Keratinocyte (primary cell): ENCODE measurements around the gene LIN9. TPM values are rescaled to one million over a fixed set of nuclear protein-coding genes. Genes with fewer than 3 reads are reported as not detected.

Experiments
- DNase-seq: peaks from one replicate; pipeline ENCODE4 v3.0.0-alpha.2; 2011; ENCODE audit warnings: low read depth, missing footprints, low spot score
- FAIRE-seq: peaks from 2 replicates; lab custom pipeline; 2011; peaks lifted over from hg19 to GRCh38; lab: Jason Lieb, UNC
- H2AFZ ChIP-seq: 2 replicates; pipeline ENCODE4 v1.6.0; 2012; ENCODE audit warnings: low read length, control low read depth, inconsistent platforms; ENCODE audit not compliant: control insufficient read depth
- H3K27ac ChIP-seq: 2 replicates; pipeline ENCODE4 v1.5.1; 2011; ENCODE audit warnings: low read length; ENCODE audit not compliant: control insufficient read depth, insufficient read depth
- H3K27me3 ChIP-seq: 3 replicates; pipeline ENCODE4 v1.6.0; 2011; ENCODE audit warnings: low read length; ENCODE audit not compliant: control insufficient read depth, insufficient read depth; ENCODE audit errors: extremely low read depth
- H3K36me3 ChIP-seq, 2 experiments: 2 replicates in 1 of 2; 3 replicates in 1 of 2; pipeline ENCODE4 v1.5.1; 2011; ENCODE audit warnings: low read length in 2 of 2, mild to moderate bottlenecking in 1 of 2; ENCODE audit not compliant: control insufficient read depth in 2 of 2, insufficient read depth in 2 of 2; ENCODE audit errors: extremely low read depth in 1 of 2
- H3K4me1 ChIP-seq: 3 replicates; pipeline ENCODE4 v1.5.1; 2011; ENCODE audit warnings: low read length; ENCODE audit not compliant: control insufficient read depth, insufficient read depth; ENCODE audit errors: extremely low read depth
- H3K4me2 ChIP-seq: 3 replicates; pipeline ENCODE4 v1.6.0; 2011; ENCODE audit warnings: low read depth, low read length; ENCODE audit not compliant: control insufficient read depth, insufficient read depth; ENCODE audit errors: extremely low read depth
- H3K4me3 ChIP-seq, 3 experiments: fragments of 200-600 bp in 1 of 3; sonication (generic) in 1 of 3; 2 replicates in 2 of 3; 3 replicates in 1 of 3; pipeline ENCODE4 v1.5.1; 2011 to 2016; ENCODE audit warnings: low read length in 3 of 3, mild to moderate bottlenecking in 3 of 3, control low read depth in 2 of 3, inconsistent platforms in 1 of 3, low read depth in 1 of 3, mixed read lengths in 1 of 3, mixed run types in 1 of 3, moderate library complexity in 1 of 3; ENCODE audit not compliant: control insufficient read depth in 2 of 3, insufficient read depth in 2 of 3; ENCODE audit errors: extremely low read depth in 1 of 3
- H3K79me2 ChIP-seq: 2 replicates; pipeline ENCODE4 v1.6.0; 2012; ENCODE audit warnings: low read length; ENCODE audit not compliant: control insufficient read depth, insufficient read depth
- H3K9ac ChIP-seq: 3 replicates; pipeline ENCODE4 v1.6.0; 2011; ENCODE audit warnings: low read length; ENCODE audit not compliant: control insufficient read depth, insufficient read depth; ENCODE audit errors: extremely low read depth
- H3K9me1 ChIP-seq: 3 replicates; pipeline ENCODE4 v1.6.0; 2011; ENCODE audit warnings: low read length; ENCODE audit not compliant: control insufficient read depth, insufficient read depth; ENCODE audit errors: extremely low read depth
- H3K9me3 ChIP-seq: 2 replicates; pipeline ENCODE4 v1.5.1; 2012; ENCODE audit warnings: low read depth, low read length; ENCODE audit not compliant: control insufficient read depth
- H4K20me1 ChIP-seq: 3 replicates; pipeline ENCODE4 v1.6.0; 2011; ENCODE audit warnings: low read length; ENCODE audit not compliant: control insufficient read depth, insufficient read depth; ENCODE audit errors: extremely low read depth
- CTCF ChIP-seq, 3 experiments: IDR thresholded peaks in 1 of 3; conservative IDR thresholded peaks in 1 of 3; optimal IDR thresholded peaks in 1 of 3; 2 replicates in 2 of 3; 3 replicates in 1 of 3; pipeline versions ENCODE3 to v1.5.1; 2011; ENCODE audit warnings: low read length in 3 of 3, mild to moderate bottlenecking in 3 of 3, moderate library complexity in 2 of 3, control low read depth in 1 of 3, inconsistent platforms in 1 of 3; ENCODE audit not compliant: insufficient read depth in 2 of 3; ENCODE audit errors: extremely low read depth in 1 of 3
- EZH2 ChIP-seq: IDR thresholded peaks from one replicate; pipeline ENCODE4 v1.6.1; 2012; ENCODE audit warnings: inconsistent platforms, mild to moderate bottlenecking, low read length, moderate library complexity
- dilution Hi-C: fragments of 300-500 bp; cut with MboI; formaldehyde crosslinking; loops from one replicate; pipeline ENCODE4 v1.7.0; 2020; ENCODE audit warnings: low sequenced_read_pairs; ENCODE audit not compliant: extremely low pct_ligation_motif_present
- polyA plus RNA-seq, 5 experiments: library from polyadenylated mRNA; depleted of rRNA in 3 of 5; stranded (reverse) in 3 of 5; stranded (forward) in 1 of 5; unstranded in 1 of 5; fragments of >200 nt; gene quantifications; 1 replicate in 1 of 5; 2 replicates in 3 of 5; 3 replicates in 1 of 5; pipeline versions ENCODE4 v1.2.1 to v1.2.3, GENCODE V29; 2011 to 2012; ENCODE audit warnings: missing spikeins in 2 of 5, low read depth in 1 of 5, low replicate concordance in 1 of 5

The LIN9 gene
- polyA plus RNA-seq, 1 donor (not counting 4 experiments of a cell fraction or from before 2014, with no cell fraction given), result 5.6 TPM

- Histone ChIP-seq H3K9ac (no peak overlapping the region), H3K4me2 (peak overlapping the region; percentile 39), H3K36me3 (no peaks in the 10 kb centered on the region), H3K27me3 (peaks cover 16% of the 10 kb centered on the region), H3K4me3 (peak overlapping the region; percentile 31 to 57 (median 57)), H3K9me3 (no peaks in the 10 kb centered on the region), H3K9me1 (no peaks in the 10 kb centered on the region), H2AFZ (peak overlapping the region; percentile 27), H3K4me1 (no peaks in the 10 kb centered on the region), H4K20me1 (no peaks in the 10 kb centered on the region), H3K27ac (no peak overlapping the region), H3K79me2 (no peaks in the 10 kb centered on the region)
- dilution Hi-C loops, result no loop called here
- peak; percentile 26 for TF ChIP-seq EZH2
- peak in 1 of 3 experiments; percentile 21 for TF ChIP-seq CTCF (optimal IDR thresholded peaks at IDR 0.05 in 1 of 3, IDR thresholded peaks at IDR 0.05 in 1 of 3, conservative IDR thresholded peaks at IDR 0.05 in 1 of 3; ENCODE audit: extremely low read depth in 1 of 3, insufficient read depth in 2 of 3, low read length in 3 of 3)
- DNase-seq (no peak), FAIRE-seq (no peak)
These were observed 85.1 kb downstream of the LIN9 start for GRCh38 chr1:226223786-226224244.

DNA sequence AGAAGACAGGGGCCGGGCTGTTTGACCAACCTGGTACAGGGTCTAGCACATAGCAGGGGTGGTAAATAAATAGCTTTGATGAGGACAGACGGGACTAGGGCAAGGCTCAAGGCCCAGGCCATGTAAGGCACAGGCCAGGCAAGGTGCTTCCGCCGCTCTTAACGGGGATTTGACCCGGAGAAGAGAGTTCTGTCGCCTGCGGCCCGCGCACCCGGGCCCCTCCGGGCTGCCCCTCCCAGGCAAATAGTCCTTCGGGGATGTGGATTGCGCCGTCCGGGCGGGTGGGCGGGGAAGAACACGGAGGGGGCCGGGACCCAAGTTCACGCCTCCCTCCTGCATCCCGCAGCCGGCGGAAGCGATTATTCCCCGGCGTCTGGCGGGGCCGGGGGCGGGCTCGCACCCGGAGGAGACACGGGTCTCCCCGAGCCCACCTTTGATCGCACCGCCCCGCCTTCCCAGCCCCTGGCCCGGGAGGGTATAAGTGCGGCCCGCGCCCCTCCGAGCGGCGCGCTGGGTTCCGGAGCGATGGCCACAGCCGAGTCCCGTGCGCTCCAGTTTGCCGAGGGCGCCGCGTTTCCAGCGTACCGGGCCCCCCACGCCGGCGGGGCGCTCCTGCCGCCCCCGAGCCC lies 85.7 kb downstream of the LIN9 start, which contains the start of gene MIXL1:
TSS of gene MIXL1 (plus strand) at position 508 of the 629 bp plus-strand sequence. CDS start at position 526, 18 bp downstream.
- Histone ChIP-seq H3K4me3 (peak within 1 kb of the TSS; percentile 31 to 57 (median 57)), H3K9ac (no peak within 1 kb of the TSS), H4K20me1 (no peaks in the 10 kb centered on the region), H2AFZ (peak within 1 kb of the TSS; percentile 27), H3K27me3 (peaks cover 16% of the 10 kb centered on the region), H3K9me3 (no peaks in the 10 kb centered on the region), H3K4me1 (no peaks in the 10 kb centered on the region), H3K36me3 (no peaks in the 10 kb centered on the region), H3K79me2 (no peaks in the 10 kb centered on the region), H3K9me1 (no peaks in the 10 kb centered on the region), H3K27ac (no peak within 1 kb of the TSS), H3K4me2 (peak within 1 kb of the TSS; percentile 39)
- FAIRE-seq (no peak), DNase-seq (no peak)
- TF ChIP-seq CTCF (optimal IDR thresholded peaks at IDR 0.05 in 1 of 3, IDR thresholded peaks at IDR 0.05 in 1 of 3, conservative IDR thresholded peaks at IDR 0.05 in 1 of 3; ENCODE audit: extremely low read depth in 1 of 3, insufficient read depth in 2 of 3, low read length in 3 of 3) (no peak), EZH2 (peak; percentile 32)
- dilution Hi-C loops, result no loop called here
